ENCODE data around the gene FBXL15.

FBXL15 gene

GRCh38 chr10:102409604-102410428 lies 10.8 kb upstream of the FBXL15 start:
- no peak for DNase-seq (ENCODE audit: low read depth in 1 of 2, low spot score in 1 of 2)

- DNase-seq (ENCODE audit: low read depth in 1 of 2, low spot score in 1 of 2), result no peak
These were observed 10.1 kb upstream of the FBXL15 start for GRCh38 chr10:102410429-102411073.

- no peak for DNase-seq (ENCODE audit: low read depth in 1 of 2, low spot score in 1 of 2)
These were observed 9.0 kb upstream of the FBXL15 start for GRCh38 chr10:102411341-102412255.

- no peak for DNase-seq (ENCODE audit: low read depth in 1 of 2, low spot score in 1 of 2)
These were observed 8.3 kb upstream of the FBXL15 start for GRCh38 chr10:102412293-102412692.

- DNase-seq (ENCODE audit: low read depth in 1 of 2, low spot score in 1 of 2), result no peak
These were observed 7.5 kb upstream of the FBXL15 start for GRCh38 chr10:102413053-102413705.

GRCh38 chr10:102413806-102414561 lies 6.7 kb upstream of the FBXL15 start:
- no peak for DNase-seq (ENCODE audit: low read depth in 1 of 2, low spot score in 1 of 2)

GRCh38 chr10:102414749-102415148 lies 5.9 kb upstream of the FBXL15 start:
- DNase-seq (ENCODE audit: low read depth in 1 of 2, low spot score in 1 of 2), result no peak

- no peak for DNase-seq (ENCODE audit: low read depth in 1 of 2, low spot score in 1 of 2)
These were observed 4.4 kb upstream of the FBXL15 start for GRCh38 chr10:102416283-102416682.

- DNase-seq (ENCODE audit: low read depth in 1 of 2, low spot score in 1 of 2), result no peak
These were observed 3.9 kb upstream of the FBXL15 start for GRCh38 chr10:102416695-102417094.

GRCh38 chr10:102418622-102419268 lies 1.9 kb upstream of the FBXL15 start, which contains the start of gene PSD:
Gene PSD, minus strand, starts transcription at chr10:102418785. Its CDS starts 1,747 bp downstream, at chr10:102417038.
- no peak for DNase-seq (ENCODE audit: low read depth in 1 of 2, low spot score in 1 of 2)

- DNase-seq (ENCODE audit: low read depth in 1 of 2, low spot score in 1 of 2), result peak; percentile 45 to 56
These were observed 1.1 kb upstream of the FBXL15 start for GRCh38 chr10:102419269-102420180.

- DNase-seq (ENCODE audit: low read depth in 1 of 2, low spot score in 1 of 2), result no peak
These were observed 389 bp upstream of the FBXL15 start for GRCh38 chr10:102420181-102420713.

- no peak for DNase-seq (ENCODE audit: low read depth in 1 of 2, low spot score in 1 of 2)
These were observed 796 bp downstream of the FBXL15 start for GRCh38 chr10:102421507-102421756.

GRCh38 chr10:102421757-102422512 lies 1.3 kb downstream of the FBXL15 start:
- no peak for DNase-seq (ENCODE audit: low read depth in 1 of 2, low spot score in 1 of 2)

GRCh38 chr10:102422545-102423129 lies 2.0 kb downstream of the FBXL15 start:
- DNase-seq (ENCODE audit: low read depth in 1 of 2, low spot score in 1 of 2), result no peak

GRCh38 chr10:102423372-102423968 lies 2.8 kb downstream of the FBXL15 start:
- DNase-seq (ENCODE audit: low read depth in 1 of 2, low spot score in 1 of 2), result no peak

- DNase-seq (ENCODE audit: low read depth in 1 of 2, low spot score in 1 of 2), result no peak
These were observed 3.5 kb downstream of the FBXL15 start for GRCh38 chr10:102424145-102424544.
